Uterus (tissue), 4 donors: ENCODE results near the gene STARD10. TPM values are rescaled to one million over a fixed set of nuclear protein-coding genes. Genes with fewer than 3 reads are reported as not detected.
"Not testable (repeated sequence)": the region's sequence is repeated elsewhere in the genome, so short reads cannot be mapped to it uniquely, and the experiment has no call there.

Source experiments
- DNase-seq, 2 donors: peaks; one replicate each; pipeline ENCODE4 v3.0.0-alpha.2; 2019 to 2020
- H3K27ac ChIP-seq, 2 donors: fragments of 200-600 bp; sonication (generic); 1 replicate in 1 of 2; 2 replicates in 1 of 2; pipeline ENCODE4 v1.5.1; 2016 to 2018
- H3K27me3 ChIP-seq, 2 donors: fragments of 200-600 bp; sonication (generic); one replicate each; pipeline ENCODE4 v1.5.1; 2018 to 2019; ENCODE audit warnings: control low read depth in 1 of 2
- H3K36me3 ChIP-seq, 2 donors: fragments of 200-600 bp; sonication (generic); one replicate each; pipeline ENCODE4 v1.5.1; 2019; ENCODE audit warnings: control low read depth in 1 of 2
- H3K4me1 ChIP-seq, 2 donors: fragments of 200-600 bp; sonication (generic); one replicate each; pipeline ENCODE4 v1.5.1; 2018 to 2019; ENCODE audit warnings: control low read depth in 1 of 2
- H3K4me3 ChIP-seq, 2 donors: fragments of 200-600 bp; sonication (generic); 1 replicate in 1 of 2; 2 replicates in 1 of 2; pipeline ENCODE4 v1.5.1; 2018 to 2019; ENCODE audit warnings: mild to moderate bottlenecking in 1 of 2
- H3K9me3 ChIP-seq, 2 donors: fragments of 200-600 bp; sonication (generic); one replicate each; pipeline ENCODE4 v1.5.1; 2019; ENCODE audit warnings: control low read depth in 1 of 2
- CTCF ChIP-seq, 4 experiments: fragments of 200-600 bp in 2 of 4; fragments of 450-650 bp in 2 of 4; sonication (generic) in 2 of 4; IDR thresholded peaks; one replicate each; pipeline ENCODE4 v1.5.1; 2016 to 2019; ENCODE audit warnings: antibody characterized with exemption in 4 of 4, mild to moderate bottlenecking in 2 of 4, moderate library complexity in 1 of 4
- POLR2A ChIP-seq, 2 donors: fragments of 450-650 bp; IDR thresholded peaks; one replicate each; pipeline ENCODE4 v1.6.1; 2016; ENCODE audit warnings: antibody characterized with exemption in 2 of 2, mild to moderate bottlenecking in 1 of 2, moderate library complexity in 1 of 2
- intact Hi-C: fragments of 100-400 bp; cut with DNase I; formaldehyde crosslinking; loops from one replicate; pipeline ENCODE4 v1.15.1; 2023; ENCODE audit warnings: low total_unique reads
- total RNA-seq, 4 donors: library from RNA; depleted of rRNA in 3 of 4; stranded (reverse); fragments of >200 nt in 3 of 4; gene quantifications; one replicate each; pipeline versions ENCODE4 v1.1.0 to v1.2.4, GENCODE V29; 2014 to 2023
- donor health status: DM: yes; HTN: yes; CAD: no.

Gene STARD10
- total RNA-seq, 4 donors from 2014 or later = 19.1 to 85.3 (median 53.0) TPM

GRCh38 chr11:72813740-72814285 lies 20.0 kb upstream of the STARD10 start:
- intact Hi-C loops = no loop called here
- Histone ChIP-seq H3K27ac (peak overlapping the region; percentile 92 to 94), H3K27me3 (no peaks in the 10 kb centered on the region), H3K9me3 (no peaks in the 10 kb centered on the region), H3K36me3 (no peaks in the 10 kb centered on the region), H3K4me3 (peak overlapping the region; percentile 80 to 83), H3K4me1 (peaks cover 0 to 20% of the 10 kb centered on the region in 2 donors)
- TF ChIP-seq POLR2A (IDR thresholded peaks at IDR 0.05) (no peak), CTCF (IDR thresholded peaks at IDR 0.05) (no peak)
- DNase-seq = peak in 1 of 2 donors; percentile 78

GRCh38 chr11:72812967-72813739 lies 19.3 kb upstream of the STARD10 start:
- no peaks in the 10 kb centered on the region for H3K36me3 ChIP-seq
- DNase-seq = peak in 1 of 2 donors; percentile 53
- intact Hi-C loops = no loop called here
- no peaks in the 10 kb centered on the region for H3K27me3 ChIP-seq
- H3K27ac ChIP-seq = peak overlapping the region; percentile 92 to 94
- H3K9me3 ChIP-seq = no peaks in the 10 kb centered on the region
- peaks cover 0 to 20% of the 10 kb centered on the region in 2 donors for H3K4me1 ChIP-seq
- H3K4me3 ChIP-seq = peak overlapping the region; percentile 80 to 83
- peak; percentile 34 to 52 (median 44) for TF ChIP-seq CTCF (IDR thresholded peaks at IDR 0.05)
- TF ChIP-seq POLR2A (IDR thresholded peaks at IDR 0.05) = no peak

GRCh38 chr11:72812604-72812966 lies 18.7 kb upstream of the STARD10 start:
- no peak for DNase-seq
- Histone ChIP-seq H3K36me3 (no peaks in the 10 kb centered on the region), H3K9me3 (no peaks in the 10 kb centered on the region), H3K4me3 (peak overlapping the region; percentile 80 to 83), H3K27me3 (no peaks in the 10 kb centered on the region), H3K27ac (peak overlapping the region; percentile 92 to 94), H3K4me1 (peaks cover 0 to 20% of the 10 kb centered on the region in 2 donors)
- TF ChIP-seq CTCF (IDR thresholded peaks at IDR 0.05) (no peak), POLR2A (IDR thresholded peaks at IDR 0.05) (no peak)
- intact Hi-C loops = no loop called here

GRCh38 chr11:72811686-72812085 lies 17.8 kb upstream of the STARD10 start:
- intact Hi-C loops, H3K27me3 ChIP-seq, H3K4me3 ChIP-seq, H3K36me3 ChIP-seq, H3K27ac ChIP-seq, H3K9me3 ChIP-seq, DNase-seq: not testable (repeated sequence)
- peaks cover 0 to 20% of the 10 kb centered on the region in 2 donors for H3K4me1 ChIP-seq

- no peaks in the 10 kb centered on the region for H3K36me3 ChIP-seq
- no peak for DNase-seq
- TF ChIP-seq POLR2A (IDR thresholded peaks at IDR 0.05) (no peak), CTCF (IDR thresholded peaks at IDR 0.05) (no peak)
- peaks cover 0 to 8% of the 10 kb centered on the region in 2 donors for H3K4me1 ChIP-seq
- intact Hi-C loops = no loop called here
- no peaks in the 10 kb centered on the region for H3K9me3 ChIP-seq
- H3K27me3 ChIP-seq = no peaks in the 10 kb centered on the region
- H3K4me3 ChIP-seq = no peak overlapping the region
- H3K27ac ChIP-seq = no peak overlapping the region
These were observed 14.5 kb upstream of the STARD10 start for GRCh38 chr11:72808331-72808798.
